HUDEP-2 (cell line): ENCODE data around the gene REC114.
"Not testable (repeated sequence)": the region's sequence is repeated elsewhere in the genome, so short reads cannot be mapped to it uniquely, and the experiment has no call there.

ENCODE experiments used
- DNase-seq, 76 experiments: peaks; one replicate each; lab custom pipeline; 2025; ENCODE audit not compliant: unreplicated experiment in 76 of 76; lab: John Stamatoyannopoulos, UW

REC114 gene

DNA sequence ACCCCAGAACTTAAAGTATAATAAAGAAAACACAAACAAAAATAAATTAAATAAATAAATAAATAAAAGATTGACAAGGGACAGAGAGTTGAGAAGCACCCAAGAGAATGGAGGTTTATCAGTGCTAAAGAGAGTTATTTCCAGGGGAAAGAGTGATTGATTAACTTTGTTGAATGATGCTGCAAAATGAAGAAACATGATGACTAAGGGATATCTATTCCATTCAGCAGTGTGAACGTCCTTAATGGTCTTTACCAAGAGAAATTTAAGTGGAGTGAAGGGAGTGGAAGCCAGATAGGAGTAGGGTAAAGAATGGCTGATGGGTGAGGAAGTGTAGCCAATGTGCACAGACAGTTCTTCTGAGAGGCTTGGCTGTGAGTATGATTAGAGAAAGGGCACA is 11.1 kb downstream of the REC114 start:
- DNase-seq, result no peak

DNA sequence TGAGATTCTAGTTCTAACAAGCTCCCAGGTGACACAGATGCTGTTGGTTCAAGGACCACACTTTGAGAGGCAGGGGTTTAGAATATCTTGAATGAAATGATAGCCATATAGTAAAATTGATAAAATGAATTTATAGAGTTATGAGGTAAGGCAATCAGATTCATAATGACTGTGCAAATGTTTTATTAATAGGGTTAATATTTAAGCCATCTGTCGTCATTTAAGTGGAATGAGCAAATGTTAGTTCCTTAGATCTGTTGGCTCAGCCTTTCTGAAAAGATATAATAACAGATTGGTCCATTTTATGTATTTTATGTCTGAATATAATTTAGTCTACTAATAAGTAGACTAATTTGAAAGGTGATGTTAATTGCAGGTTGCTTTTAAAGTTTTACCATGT is 12.9 kb downstream of the REC114 start:
- DNase-seq, result no peak

DNA sequence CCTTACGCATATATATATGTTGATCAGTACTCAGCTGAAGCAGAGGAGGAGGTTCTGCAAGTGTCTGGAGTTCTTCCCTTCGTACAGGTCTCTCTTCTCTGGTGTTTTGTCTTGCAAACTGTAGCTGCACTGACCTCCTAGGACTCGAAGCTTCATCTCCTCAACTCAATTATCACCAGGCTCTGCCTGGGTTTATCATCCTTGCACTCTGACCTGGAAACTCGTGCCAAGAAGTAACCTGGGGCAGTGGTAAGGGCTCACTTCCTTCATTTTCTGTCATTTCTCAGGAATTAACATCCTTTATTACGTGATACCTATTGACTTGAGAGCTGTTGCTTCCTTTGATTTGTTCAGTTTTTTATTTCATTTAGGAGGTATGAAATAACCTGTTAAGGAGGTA is 14.4 kb downstream of the REC114 start:
- no peak for DNase-seq

GRCh38 chr15:73460662-73461061 is 17.7 kb downstream of the REC114 start:
- DNase-seq, result no peak

DNA sequence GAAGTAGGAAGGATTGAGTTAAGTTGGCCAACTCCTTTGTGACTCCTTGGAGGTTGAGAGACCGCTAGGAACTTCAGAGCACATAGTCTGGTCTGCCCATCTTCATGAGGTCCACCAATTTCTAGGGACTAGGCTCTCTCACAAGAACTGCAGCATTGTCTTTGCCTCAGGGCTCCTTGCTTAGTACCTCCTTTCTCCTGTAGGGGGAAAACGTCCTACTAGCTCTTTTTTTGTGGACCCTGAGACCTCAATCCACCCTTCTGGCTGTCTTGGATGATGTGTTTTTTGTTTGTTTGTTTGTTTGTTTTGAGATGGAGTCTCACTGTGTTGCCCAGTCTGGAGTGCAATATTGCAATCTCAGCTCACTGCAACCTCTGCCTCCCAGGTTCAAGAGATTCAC is 21.6 kb downstream of the REC114 start:
- peak in 6 of 76 experiments; percentile 3 to 24 (median 8) for DNase-seq

GRCh38 chr15:73467758-73468157 is 24.8 kb downstream of the REC114 start:
- no peak for DNase-seq

- peak in 24 of 76 experiments; percentile 1 to 78 (median 40) for DNase-seq
These were observed 31.8 kb downstream of the REC114 start for GRCh38 chr15:73474785-73475184.

DNA sequence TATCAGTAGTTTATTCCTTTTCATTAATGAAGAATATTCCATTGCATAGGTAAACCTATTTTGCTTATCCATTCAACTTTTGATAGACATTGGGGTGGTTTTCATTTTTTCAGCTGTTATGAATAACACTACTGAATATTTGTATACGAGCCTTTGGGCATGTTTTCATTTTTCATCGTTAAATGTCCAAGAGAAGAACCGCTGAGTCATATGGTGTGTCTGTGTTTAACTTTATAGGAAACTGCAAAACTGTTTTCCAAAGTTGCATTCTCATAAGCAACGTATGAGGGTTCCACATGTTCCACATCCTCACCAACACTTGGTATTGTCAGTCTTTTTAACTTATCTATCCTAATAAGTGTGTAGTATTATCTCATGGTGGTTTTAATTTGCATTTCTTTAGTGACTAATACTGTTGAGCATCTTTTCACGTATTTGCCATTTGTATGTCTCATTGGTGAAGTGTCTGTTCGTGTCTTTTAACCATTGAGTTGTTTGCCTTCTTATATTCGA is 33.8 kb downstream of the REC114 start:
- DNase-seq, result no peak

DNA sequence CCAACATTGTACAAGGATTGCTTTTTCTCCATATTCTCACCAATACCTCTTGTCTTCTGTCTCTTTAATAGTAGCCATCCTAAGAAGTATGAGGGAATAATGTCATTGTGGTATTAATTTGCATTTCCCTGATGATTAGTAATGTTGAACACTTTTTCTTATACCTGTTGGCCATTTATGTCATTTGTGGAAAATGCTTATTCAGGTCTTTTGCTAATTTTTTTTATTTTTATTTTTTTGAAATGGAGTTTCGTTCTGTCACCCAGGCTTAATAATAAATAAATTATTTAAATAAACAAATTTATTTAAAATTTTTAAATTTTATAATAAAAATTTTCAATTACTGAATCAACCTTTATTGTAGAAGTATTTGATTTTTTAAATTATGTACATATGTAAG is 37.1 kb downstream of the REC114 start:
- no peak for DNase-seq

DNA sequence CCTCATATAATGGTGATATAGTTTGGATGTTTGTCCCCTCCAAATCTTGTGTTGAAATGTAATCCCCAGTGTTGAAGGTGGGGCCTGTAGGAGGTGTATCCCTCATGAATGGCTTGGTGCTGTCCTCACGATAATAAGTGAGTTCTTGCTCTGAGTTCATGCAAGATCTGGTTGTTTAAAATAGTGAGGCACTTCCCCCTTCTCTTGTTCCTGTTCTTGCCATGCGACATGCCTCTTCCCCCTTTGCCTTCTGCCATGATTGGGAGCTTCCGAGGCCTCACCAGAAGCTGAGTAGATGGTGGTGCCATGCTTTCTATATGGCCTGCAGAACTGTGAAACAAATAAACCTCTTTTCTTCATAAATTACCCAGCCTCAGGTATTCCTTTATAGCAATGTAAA is 39.2 kb downstream of the REC114 start:
- DNase-seq, result no peak

GRCh38 chr15:73483053-73483452 is 40.1 kb downstream of the REC114 start:
- no peak for DNase-seq

GRCh38 chr15:73485372-73485771 is 42.4 kb downstream of the REC114 start:
- peak in 1 of 76 experiments; percentile 5 for DNase-seq

DNA sequence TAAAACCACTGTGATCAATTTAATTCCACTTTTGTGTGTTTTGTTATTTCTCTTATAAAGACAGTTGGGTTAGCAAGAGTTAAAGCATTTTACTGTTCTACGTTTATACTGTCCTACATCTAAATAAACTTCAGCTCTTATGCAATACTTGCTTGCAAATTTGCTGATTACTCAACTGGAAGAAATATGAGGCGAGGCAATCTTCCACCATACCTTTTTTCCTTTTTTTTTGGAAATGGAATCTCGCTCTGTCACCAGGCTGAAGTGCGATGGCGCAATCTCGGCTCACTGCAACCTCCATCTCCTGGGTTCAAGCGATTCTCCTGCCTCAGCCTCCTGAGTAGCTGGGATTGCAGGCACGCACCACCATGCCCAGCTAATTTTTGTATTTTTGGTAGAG is 42.9 kb downstream of the REC114 start:
- not testable (repeated sequence) for DNase-seq

- no peak for DNase-seq
These were observed 45.7 kb downstream of the REC114 start for GRCh38 chr15:73488698-73489097.

DNA sequence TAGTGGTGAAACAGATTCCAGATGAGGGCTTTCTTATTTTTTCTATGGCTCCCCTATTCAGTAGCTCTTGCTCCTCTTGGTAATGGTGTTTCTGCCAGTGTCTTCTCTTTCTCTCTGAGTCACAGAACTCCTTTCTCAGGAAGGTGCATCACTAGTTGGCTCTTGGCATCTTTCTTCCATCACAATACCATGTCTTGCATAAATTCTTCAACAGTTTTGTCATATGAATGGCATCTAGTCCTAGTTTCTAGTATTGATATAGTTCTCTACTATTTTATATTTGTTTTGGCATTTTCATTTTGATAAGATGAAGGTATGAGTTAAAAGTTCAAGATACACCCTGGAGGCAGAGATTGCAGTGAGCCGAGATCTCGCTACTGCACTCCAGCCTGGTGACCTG is 51.0 kb downstream of the REC114 start:
- no peak for DNase-seq

DNA sequence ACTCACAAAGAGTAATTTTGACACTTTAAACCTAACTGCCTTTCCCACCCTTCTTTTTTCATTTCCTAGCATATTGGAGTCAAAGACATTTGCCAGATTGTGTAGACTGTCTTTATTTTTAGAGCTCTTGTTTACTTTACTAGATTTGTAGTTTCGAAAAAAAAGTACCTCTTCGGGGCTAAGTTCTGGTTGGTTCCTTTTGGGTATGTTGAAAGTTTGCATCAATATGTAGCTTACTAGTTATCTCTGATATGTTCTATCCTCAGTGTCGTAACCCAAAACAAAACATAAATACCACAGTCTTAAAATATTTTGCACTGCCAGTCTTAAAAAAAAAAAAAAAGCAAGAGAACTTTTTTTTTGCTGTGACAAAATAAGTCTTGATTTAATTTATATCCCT is 52.2 kb downstream of the REC114 start:
- no peak for DNase-seq

- DNase-seq, result no peak
These were observed 57.7 kb downstream of the REC114 start for GRCh38 chr15:73500696-73501095.

DNA sequence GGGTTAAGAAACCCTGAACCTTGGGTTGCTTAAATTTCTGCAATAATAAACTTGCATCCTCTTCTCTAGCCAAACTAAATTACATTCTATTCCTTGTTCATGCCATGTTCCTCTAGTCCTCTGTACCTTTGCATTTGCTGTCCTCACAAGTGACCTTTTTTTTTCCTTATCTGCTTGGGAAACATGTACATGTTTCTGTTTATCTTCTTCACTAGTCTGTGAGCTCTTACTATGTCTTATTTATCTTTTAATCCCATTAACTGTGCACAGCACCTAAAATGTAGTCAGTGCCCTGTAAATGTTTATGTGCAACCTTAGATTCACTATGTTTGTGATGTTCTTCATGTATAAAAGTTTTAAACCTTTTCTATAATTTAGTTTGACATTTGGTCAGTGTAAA is 61.9 kb downstream of the REC114 start:
- DNase-seq, result peak in 21 of 76 experiments; percentile 2 to 65 (median 27)

DNA sequence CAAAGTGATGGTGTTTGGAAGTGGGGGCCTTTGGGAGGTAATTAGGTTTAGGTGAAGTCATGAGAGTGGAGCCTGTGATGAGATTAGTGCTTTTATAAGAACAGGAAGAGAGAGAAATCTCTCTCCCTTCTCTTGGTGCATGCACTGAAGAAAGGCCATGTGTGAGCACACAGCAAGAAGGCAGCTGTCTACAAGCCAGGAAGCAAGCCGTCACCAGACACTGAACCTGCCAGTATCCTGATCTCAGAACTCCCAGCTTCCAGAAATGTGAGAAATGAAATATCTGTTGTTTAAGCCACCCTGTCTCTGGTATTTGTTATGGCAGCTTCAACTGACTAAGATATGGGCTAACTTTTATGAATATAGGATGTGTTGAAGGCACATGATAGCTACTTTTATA is 72.6 kb downstream of the REC114 start:
- no peak for DNase-seq

DNA sequence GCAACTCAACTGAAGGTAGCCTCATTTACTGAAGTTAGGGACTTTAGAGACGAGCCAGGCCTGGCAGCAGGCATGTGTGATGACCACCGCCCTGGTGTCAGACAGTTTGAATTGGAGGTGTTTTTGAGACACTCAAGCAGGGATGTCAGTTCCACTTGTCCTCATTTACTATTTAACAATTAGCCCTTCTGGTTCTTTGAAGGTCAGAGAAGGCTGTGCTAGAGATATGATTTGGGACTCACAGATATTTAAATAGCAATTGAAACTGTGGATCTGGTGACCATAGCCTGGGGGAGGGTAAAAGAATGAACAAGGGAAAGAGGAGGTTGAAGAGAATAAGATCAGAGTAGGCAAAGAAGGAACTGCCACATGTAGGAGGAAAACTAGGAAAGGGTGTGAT is 74.6 kb downstream of the REC114 start:
- no peak for DNase-seq

DNA sequence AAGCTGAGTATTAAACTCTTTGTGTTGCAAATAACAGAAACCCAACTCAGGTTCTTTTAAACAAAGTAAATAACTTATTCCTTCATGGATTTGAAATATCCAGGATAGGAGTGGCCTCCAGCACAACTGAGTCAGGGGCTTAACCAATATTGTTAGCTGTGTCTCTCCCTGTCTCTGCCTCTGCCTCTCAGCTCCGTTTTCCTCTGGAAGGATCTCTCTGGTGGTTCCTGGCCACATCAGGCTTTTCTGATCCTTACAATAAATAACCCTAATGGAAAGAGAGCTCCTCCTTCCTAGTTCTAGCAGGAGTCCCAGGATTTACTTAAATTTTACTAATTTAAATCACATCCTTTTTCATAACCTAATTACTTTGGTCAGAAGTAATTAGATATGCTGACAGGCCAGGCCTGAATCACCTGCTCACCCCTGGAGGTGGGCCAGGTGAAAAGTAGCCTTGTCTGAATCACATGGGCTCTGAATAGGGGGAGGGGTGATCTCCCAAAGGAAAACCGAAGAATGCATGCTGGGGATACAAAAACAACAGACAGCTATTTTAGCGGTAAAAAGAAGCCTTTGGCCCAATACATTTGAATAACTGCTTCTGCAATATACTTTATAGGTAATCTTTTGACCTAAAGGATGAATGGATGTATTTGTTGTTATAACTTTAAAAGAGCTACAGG is 75.4 kb downstream of the REC114 start:
- no peak for DNase-seq

- DNase-seq, result no peak
These were observed 76.1 kb downstream of the REC114 start for GRCh38 chr15:73518876-73519733.
